OCI-LY7 (cell line): Measurements from ENCODE around the gene RBM18. TPM values are rescaled to one million over a fixed set of nuclear protein-coding genes. Genes with fewer than 3 reads are reported as not detected.

Experiments used
- BruUV-seq: library from RNA; stranded (reverse); fragments of 400-500 nt; replicated peaks from 2 replicates; lab custom pipeline; 2021; lab: Mats Ljungman, UMichigan
- CTCF ChIA-PET: fragments of 300-600 bp; sonication (Branson Sonifier 250); formaldehyde crosslinking; loops from one replicate; lab custom pipeline; 2022; ENCODE audit warnings: antibody characterized with exemption; ENCODE audit not compliant: unreplicated experiment; lab: Charles Lee
- POLR2A ChIA-PET: fragments of 300-600 bp; sonication (Branson Sonifier 250); formaldehyde crosslinking; loops from one replicate; lab custom pipeline; 2022; ENCODE audit warnings: antibody characterized with exemption; lab: Charles Lee
- DNase-seq: peaks from one replicate; pipeline ENCODE4 v3.0.0-alpha.2; 2015; ENCODE audit warnings: low spot score
- H2AFZ ChIP-seq: fragments of 200-600 bp; sonication (generic), shearing (Covaris generic); 2 replicates; pipeline ENCODE4 v1.6.1; 2014; ENCODE audit warnings: mild to moderate bottlenecking, antibody characterized with exemption, low read length, moderate library complexity
- H3K27ac ChIP-seq: fragments of 200-600 bp; sonication (generic); 2 replicates; pipeline ENCODE4 v1.5.1; 2014; ENCODE audit warnings: mixed run types, low read depth, mild to moderate bottlenecking, moderate library complexity, low read length, inconsistent platforms; ENCODE audit not compliant: poor library complexity, severe bottlenecking
- H3K36me3 ChIP-seq: fragments of 200-600 bp; sonication (generic); 2 replicates; pipeline ENCODE4 v1.6.1; 2014; ENCODE audit warnings: mild to moderate bottlenecking, antibody characterized with exemption, low read length, moderate library complexity, mixed read lengths; ENCODE audit not compliant: insufficient read depth
- H3K4me1 ChIP-seq: fragments of 200-600 bp; sonication (generic); 2 replicates; pipeline ENCODE4 v1.5.1; 2014; ENCODE audit warnings: mild to moderate bottlenecking, low read length; ENCODE audit not compliant: insufficient read depth, poor library complexity, severe bottlenecking
- H3K4me2 ChIP-seq: fragments of 200-600 bp; sonication (generic); 2 replicates; pipeline ENCODE4 v1.6.1; 2014; ENCODE audit warnings: mild to moderate bottlenecking, low read length
- H3K4me3 ChIP-seq: fragments of 200-600 bp; sonication (generic); 2 replicates; pipeline ENCODE4 v1.5.1; 2014; ENCODE audit warnings: mild to moderate bottlenecking, low read depth, low read length; ENCODE audit not compliant: poor library complexity, severe bottlenecking
- H3K79me2 ChIP-seq: fragments of 200-600 bp; sonication (generic); 2 replicates; pipeline ENCODE4 v1.6.1; 2016; ENCODE audit warnings: low read depth, mild to moderate bottlenecking, low read length, moderate library complexity, mixed read lengths; ENCODE audit not compliant: insufficient read depth
- H3K9me2 ChIP-seq: fragments of 200-600 bp; sonication (generic); 2 replicates; pipeline ENCODE4 v1.6.1; 2016; ENCODE audit warnings: mild to moderate bottlenecking, low read length, mixed read lengths; ENCODE audit not compliant: insufficient read depth
- H3K9me3 ChIP-seq: fragments of 200-600 bp; sonication (generic); 2 replicates; pipeline ENCODE4 v1.6.1; 2014; ENCODE audit warnings: mild to moderate bottlenecking, mixed run types, low read length, mixed read lengths
- H4K20me1 ChIP-seq: fragments of 200-600 bp; sonication (generic); 2 replicates; pipeline ENCODE4 v1.6.1; 2014; ENCODE audit warnings: mild to moderate bottlenecking, antibody characterized with exemption, low read length, moderate library complexity, mixed read lengths; ENCODE audit not compliant: insufficient read depth
- CTCF ChIP-seq: fragments of 200-600 bp; sonication (generic); conservative IDR thresholded peaks from 2 replicates; pipeline ENCODE4 v1.5.1; 2014; ENCODE audit warnings: mild to moderate bottlenecking, antibody characterized with exemption, low read length, moderate library complexity, mixed read lengths
- EZH2phosphoT487 ChIP-seq: fragments of 200-600 bp; sonication (generic); IDR thresholded peaks from 2 replicates; pipeline ENCODE4 v1.6.1; 2018; ENCODE audit warnings: low read depth, borderline replicate concordance, mild to moderate bottlenecking, mixed run types, antibody characterized with exemption, low read length, moderate library complexity, mixed read lengths
- intact Hi-C: fragments of 100-400 bp; cut with micrococcal nuclease; formaldehyde crosslinking; loops from one replicate; pipeline ENCODE4 v1.10.0; 2022; ENCODE audit not compliant: unreplicated experiment
- total RNA-seq, 2 experiments: library from RNA; depleted of rRNA in 1 of 2; stranded (reverse); fragments of >200 nt in 1 of 2; shearing (Covaris generic) in 1 of 2; gene quantifications; 2 replicates each; pipeline ENCODE4 v1.2.3, GENCODE V29; 2014 to 2022

RBM18 gene
- total RNA-seq, 2 experiments from 2014 or later = 8.3 to 22.2 TPM

- Histone ChIP-seq H3K79me2 (no peaks in the 10 kb centered on the region), H2AFZ (no peak overlapping the region), H3K27ac (no peak overlapping the region), H4K20me1 (no peaks in the 10 kb centered on the region; the same call in 1 of the 2 replicates), H3K9me2 (no peaks in the 10 kb centered on the region), H3K4me2 (no peak overlapping the region), H3K4me3 (no peak overlapping the region), H3K9me3 (no peaks in the 10 kb centered on the region), H3K36me3 (peaks cover 75% of the 10 kb centered on the region), H3K4me1 (no peaks in the 10 kb centered on the region)
- ChIA-PET POLR2A (interaction anchor here (0.7 kb wide), 1 partner anchor 19 kb away, joined by 4 read pairs; no protein-coding TSS in a partner anchor), CTCF (no interaction called here)
- intact Hi-C loops = no loop called here
- no peak for TF ChIP-seq EZH2phosphoT487
- TF ChIP-seq CTCF = no peak
- no peak for DNase-seq
- BruUV-seq = no TSS peak
These were observed 37.8 kb upstream of the RBM18 start for GRCh38 chr9:122302237-122303093.

GRCh38 chr9:122297512-122297911 is 32.9 kb upstream of the RBM18 start:
- no peak for TF ChIP-seq EZH2phosphoT487
- Histone ChIP-seq H3K4me1 (no peaks in the 10 kb centered on the region), H3K9me3 (no peaks in the 10 kb centered on the region), H3K4me2 (no peak overlapping the region), H3K27ac (no peak overlapping the region), H3K4me3 (no peak overlapping the region), H2AFZ (no peak overlapping the region), H3K9me2 (no peaks in the 10 kb centered on the region), H4K20me1 (no peaks in the 10 kb centered on the region), H3K36me3 (peaks cover 79% of the 10 kb centered on the region), H3K79me2 (no peaks in the 10 kb centered on the region)
- ChIA-PET CTCF (no interaction called here), POLR2A (interaction anchor here (0.8 kb wide), 1 partner anchor 10 kb away, joined by 3 read pairs; no protein-coding TSS in a partner anchor)
- intact Hi-C loops = no loop called here
- DNase-seq = no peak
- no TSS peak for BruUV-seq

GRCh38 chr9:122294531-122294930 is 29.9 kb upstream of the RBM18 start:
- Histone ChIP-seq H3K36me3 (peaks cover 93% of the 10 kb centered on the region), H3K27ac (no peak overlapping the region), H3K4me3 (no peak overlapping the region), H3K9me3 (no peaks in the 10 kb centered on the region), H4K20me1 (no peaks in the 10 kb centered on the region), H3K9me2 (no peaks in the 10 kb centered on the region), H2AFZ (no peak overlapping the region), H3K4me1 (no peaks in the 10 kb centered on the region), H3K79me2 (0 out of 2 replicates have a peak, but pooled peaks cover 4% of the 10 kb centered on the region), H3K4me2 (no peak overlapping the region)
- no TSS peak for BruUV-seq
- DNase-seq = no peak
- no peak for TF ChIP-seq CTCF
- no peak for TF ChIP-seq EZH2phosphoT487
- intact Hi-C loops = no loop called here
- POLR2A ChIA-PET = interaction anchor here (0.6 kb wide), 1 partner anchor 457 kb away, joined by 3 read pairs; no protein-coding TSS in a partner anchor
- CTCF ChIA-PET = no interaction called here
